HCT116 (cell line): ENCODE data around the gene KRTAP5-5. TPM values are rescaled to one million over a fixed set of nuclear protein-coding genes. Genes with fewer than 3 reads are reported as not detected.

Experiments used
- ATAC-seq: fragments of 200-7000 bp; cut with Tn5 transposase; 2 replicates; pipeline ENCODE4 v1.9.1; 2020; ENCODE audit warnings: mild to moderate bottlenecking, moderate library complexity
- BruUV-seq: library from RNA; stranded (reverse); fragments of 400-500 nt; replicated peaks from 2 replicates; lab custom pipeline; 2021; lab: Mats Ljungman, UMichigan
- CTCF ChIA-PET: fragments of 300-600 bp; sonication (Branson Sonifier 250); formaldehyde crosslinking; loops from one replicate; lab custom pipeline; 2021; ENCODE audit warnings: antibody characterized with exemption; lab: Charles Lee
- POLR2A ChIA-PET: fragments of 300-600, 350-600 bp; sonication (Branson Sonifier 250); formaldehyde crosslinking; loops from one replicate; lab custom pipeline; 2021; ENCODE audit warnings: antibody characterized with exemption; lab: Charles Lee
- RAD21 ChIA-PET, 2 experiments: fragments of 300-600 bp; sonication (Branson Sonifier 250); formaldehyde crosslinking; loops; one replicate each; lab custom pipeline; 2023; ENCODE audit warnings: low total read pairs in 2 of 2; ENCODE audit not compliant: uncharacterized antibody in 2 of 2, unreplicated experiment in 2 of 2, low non-redundant PET in 1 of 2; lab: Charles Lee
- DNase-seq: peaks from one replicate; pipeline ENCODE4 v3.0.0-alpha.2; 2010; ENCODE audit warnings: low read depth, low spot score
- H2AFZ ChIP-seq: fragments of 200-600 bp; shearing (Covaris generic), sonication (generic); 2 replicates; pipeline ENCODE4 v1.6.1; 2017; ENCODE audit warnings: low read depth, mixed run types, mixed read lengths, antibody characterized with exemption, low read length; ENCODE audit not compliant: poor library complexity, severe bottlenecking
- H3K27ac ChIP-seq: 2 replicates; pipeline ENCODE4 v1.5.1; 2012; ENCODE audit warnings: low read depth, low read length
- H3K27me3 ChIP-seq: fragments of 200-600 bp; sonication (generic); 2 replicates; pipeline ENCODE4 v1.6.1; 2016; ENCODE audit warnings: mixed run types, low read length, mixed read lengths; ENCODE audit not compliant: insufficient read depth
- H3K36me3 ChIP-seq, 2 experiments: fragments of 200-500 bp in 1 of 2; fragments of 200-600 bp in 1 of 2; sonication (Bioruptor generic) in 1 of 2; sonication (generic) in 1 of 2; 2 replicates each; pipeline versions ENCODE4 v1.5.1 to v1.6.1; 2014 to 2016; ENCODE audit warnings: low read length in 2 of 2, inconsistent platforms in 1 of 2, mixed read lengths in 1 of 2, mixed run types in 1 of 2; ENCODE audit not compliant: insufficient read depth in 2 of 2, control insufficient read depth in 1 of 2
- H3K4me1 ChIP-seq, 2 experiments: fragments of 200-600 bp in 1 of 2; sonication (generic) in 1 of 2; 2 replicates each; pipeline versions ENCODE4 v1.5.1 to v1.6.1; 2012 to 2017; ENCODE audit warnings: low read length in 2 of 2, inconsistent platforms in 1 of 2, mild to moderate bottlenecking in 1 of 2, mixed read lengths in 1 of 2, mixed run types in 1 of 2, moderate library complexity in 1 of 2; ENCODE audit not compliant: insufficient read depth in 2 of 2, control insufficient read depth in 1 of 2
- H3K4me2 ChIP-seq: fragments of 200-600 bp; sonication (generic); 2 replicates; pipeline ENCODE4 v1.6.1; 2017; ENCODE audit warnings: mixed run types, low read length, mixed read lengths
- H3K4me3 ChIP-seq, 2 experiments: fragments of 200-600 bp in 1 of 2; sonication (generic) in 1 of 2; replicated peaks in 1 of 2; 2 replicates each; pipeline ENCODE4 v1.5.1; 2011 to 2016; ENCODE audit warnings: low read length in 2 of 2, control low read depth in 1 of 2, low read depth in 1 of 2, mild to moderate bottlenecking in 1 of 2, mixed read lengths in 1 of 2, mixed run types in 1 of 2
- H3K79me2 ChIP-seq: fragments of 200-600 bp; sonication (generic); 2 replicates; pipeline ENCODE4 v1.6.1; 2017; ENCODE audit warnings: mild to moderate bottlenecking, mixed run types, low read length, moderate library complexity, mixed read lengths; ENCODE audit not compliant: insufficient read depth
- H3K9ac ChIP-seq: fragments of 200-600 bp; sonication (generic); 2 replicates; pipeline ENCODE4 v1.6.1; 2016; ENCODE audit warnings: low read length, mixed read lengths
- H3K9me2 ChIP-seq: fragments of 200-600 bp; sonication (generic), shearing (Covaris generic); 2 replicates; pipeline ENCODE4 v1.6.1; 2017; ENCODE audit warnings: mixed run types, mild to moderate bottlenecking, moderate library complexity; ENCODE audit not compliant: insufficient read depth
- H3K9me3 ChIP-seq, 2 experiments: fragments of 200-500 bp in 1 of 2; fragments of 200-600 bp in 1 of 2; sonication (Bioruptor generic) in 1 of 2; sonication (generic) in 1 of 2; 2 replicates each; pipeline ENCODE4 v1.6.1; 2014 to 2017; ENCODE audit warnings: low read length in 2 of 2, mixed read lengths in 2 of 2, inconsistent platforms in 1 of 2, low read depth in 1 of 2, mild to moderate bottlenecking in 1 of 2, mixed run types in 1 of 2, moderate library complexity in 1 of 2; ENCODE audit not compliant: control insufficient read depth in 1 of 2, insufficient read depth in 1 of 2
- H4K20me1 ChIP-seq: fragments of 200-600 bp; sonication (generic), shearing (Covaris generic); 2 replicates; pipeline ENCODE4 v1.6.1; 2017; ENCODE audit warnings: mixed run types, mild to moderate bottlenecking, moderate library complexity; ENCODE audit not compliant: insufficient read depth
- CBX3 ChIP-seq: IDR thresholded peaks from 2 replicates; pipeline ENCODE4 v1.6.1; 2012; ENCODE audit warnings: low read depth
- CEBPB ChIP-seq: IDR thresholded peaks from 2 replicates; pipeline ENCODE4 v1.6.1; 2012; ENCODE audit warnings: low read depth
- CTCF ChIP-seq, 3 experiments: fragments of 200-600 bp in 1 of 3; sonication (generic) in 1 of 3; IDR thresholded peaks in 2 of 3; conservative IDR thresholded peaks in 1 of 3; 2 replicates each; pipeline ENCODE4 v1.5.1; 2012 to 2017; ENCODE audit warnings: low read depth in 2 of 3, low read length in 2 of 3, antibody characterized with exemption in 1 of 3, borderline replicate concordance in 1 of 3, control low read depth in 1 of 3, mild to moderate bottlenecking in 1 of 3, mixed read lengths in 1 of 3, mixed run types in 1 of 3, moderate library complexity in 1 of 3; ENCODE audit not compliant: insufficient read depth in 1 of 3
- EGR1 ChIP-seq: IDR thresholded peaks from 2 replicates; pipeline ENCODE4 v1.6.1; 2012; ENCODE audit warnings: low read depth
- EZH2phosphoT487 ChIP-seq: fragments of 200-600 bp; IDR thresholded peaks from 2 replicates; pipeline ENCODE4 v1.6.1; 2018; ENCODE audit warnings: antibody characterized with exemption, borderline replicate concordance
- FOSL1 ChIP-seq: IDR thresholded peaks from 2 replicates; pipeline ENCODE4 v1.6.1; 2012; ENCODE audit warnings: low read depth
- MAX ChIP-seq: IDR thresholded peaks from 2 replicates; pipeline ENCODE4 v1.6.1; 2012
- POLR2A ChIP-seq: IDR thresholded peaks from 2 replicates; pipeline ENCODE4 v1.7.0; 2011; ENCODE audit warnings: borderline replicate concordance; ENCODE audit not compliant: insufficient read depth, insufficient read length; ENCODE audit errors: extremely low read depth
- POLR2AphosphoS5 ChIP-seq: IDR thresholded peaks from 2 replicates; pipeline ENCODE4 v1.6.1; 2011; ENCODE audit warnings: mild to moderate bottlenecking, low read depth, low read length, moderate library complexity
- RAD21 ChIP-seq: IDR thresholded peaks from 2 replicates; pipeline ENCODE4 v1.6.1; 2012; ENCODE audit warnings: low read depth, mild to moderate bottlenecking
- REST ChIP-seq: IDR thresholded peaks from 2 replicates; pipeline ENCODE4 v1.6.1; 2012; ENCODE audit warnings: low read depth
- SP1 ChIP-seq: IDR thresholded peaks from 2 replicates; pipeline ENCODE4 v1.6.1; 2012; ENCODE audit warnings: low read depth
- ZFX ChIP-seq: fragments of 450-650 bp; IDR thresholded peaks from 2 replicates; pipeline ENCODE4 v1.6.1; 2017
- ZNF274 ChIP-seq: fragments of 200-500 bp; sonication (Bioruptor generic); IDR thresholded peaks from 2 replicates; pipeline ENCODE4 v1.6.1; 2014; ENCODE audit warnings: mild to moderate bottlenecking, low read depth, low read length, inconsistent platforms
- intact Hi-C: fragments of 100-400 bp; cut with micrococcal nuclease; formaldehyde crosslinking; loops from 2 replicates; pipeline ENCODE4 v1.10.0; 2022
- total RNA-seq: library from RNA; stranded (reverse); gene quantifications from one replicate; pipeline ENCODE4 v1.2.1, GENCODE V29; 2021; ENCODE audit not compliant: unreplicated experiment

KRTAP5-5 gene
- total RNA-seq, 1 experiment from 2014 or later, result not detected

GRCh38 chr11:1665313-1665712 is 35.7 kb downstream of the KRTAP5-5 start:
- H3K36me3 ChIP-seq, result no peaks in the 10 kb centered on the region
- H3K4me2 ChIP-seq, result no peak overlapping the region
- 0 out of 2 replicates have a peak, but pooled peaks cover 6% of the 10 kb centered on the region for H3K27me3 ChIP-seq
- H4K20me1 ChIP-seq, result no peaks in the 10 kb centered on the region
- H3K27ac ChIP-seq, result no peak overlapping the region
- no peaks in the 10 kb centered on the region for H3K4me1 ChIP-seq
- RAD21 ChIA-PET, result no interaction called here
- CTCF ChIA-PET, result no interaction called here
- intact Hi-C loops, result no loop called here
- H2AFZ ChIP-seq, result no peak overlapping the region
- ATAC-seq (no peak), DNase-seq (no peak)
- TF ChIP-seq CTCF (IDR thresholded peaks at IDR 0.05 in 2 of 3, conservative IDR thresholded peaks at IDR 0.05 in 1 of 3; ENCODE audit: borderline replicate concordance in 1 of 3, insufficient read depth in 1 of 3, low read depth in 2 of 3, low read length in 2 of 3) (no peak), FOSL1 (no peak), RAD21 (no peak), EZH2phosphoT487 (no peak), ZFX (no peak), CEBPB (no peak), MAX (no peak), POLR2AphosphoS5 (no peak), EGR1 (no peak), ZNF274 (no peak), SP1 (no peak), POLR2A (no peak), CBX3 (no peak), REST (no peak)
- no peaks in the 10 kb centered on the region for H3K9me3 ChIP-seq
- no peaks in the 10 kb centered on the region for H3K79me2 ChIP-seq
- H3K9me2 ChIP-seq, result no peaks in the 10 kb centered on the region
- no TSS peak for BruUV-seq
- H3K4me3 ChIP-seq, result no peak overlapping the region
- no peak overlapping the region for H3K9ac ChIP-seq
- POLR2A ChIA-PET, result no interaction called here
